SK-N-MC (cell line): ENCODE results near the gene COPB1.

Source experiments
- EZH2 ChIP-seq: fragments of 200-600 bp; sonication (generic); IDR thresholded peaks from one replicate; pipeline ENCODE4 v1.6.1; 2017; ENCODE audit warnings: antibody characterized with exemption
- FOXP2 ChIP-seq: optimal IDR thresholded peaks from 2 replicates; pipeline ENCODE3; 2011; ENCODE audit warnings: mild to moderate bottlenecking, moderate library complexity; ENCODE audit not compliant: insufficient read depth; ENCODE audit errors: extremely low read length, control extremely low read depth
- POLR2AphosphoS5 ChIP-seq: IDR thresholded peaks from 2 replicates; pipeline ENCODE4 v1.6.1; 2012; ENCODE audit warnings: mild to moderate bottlenecking, low read depth, low read length, borderline replicate concordance

DNA sequence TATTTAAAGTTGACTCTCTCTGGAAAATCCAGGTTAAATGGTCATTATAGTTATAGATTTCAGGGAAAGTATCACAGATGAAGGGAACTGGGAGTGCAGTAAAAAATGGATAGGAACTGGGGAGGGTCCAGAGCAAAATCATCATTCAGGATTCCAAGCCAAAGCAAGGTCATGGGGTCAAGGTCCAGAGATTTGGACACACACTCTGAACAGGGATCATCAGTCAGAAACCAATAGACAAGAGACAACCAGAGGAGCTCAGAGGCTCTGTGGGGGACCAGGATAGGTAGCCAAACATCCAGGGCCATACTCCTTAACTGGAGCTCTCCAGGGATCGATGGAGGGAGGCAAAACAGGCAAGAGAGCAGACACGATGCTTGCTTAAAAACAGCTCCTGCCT is 47.8 kb upstream of the COPB1 start:
- TF ChIP-seq EZH2, result no peak
- no peak for TF ChIP-seq FOXP2
- no peak for TF ChIP-seq POLR2AphosphoS5
